Stimulated activated CD4-positive, alpha-beta T cell treated with anti-CD3 and anti-CD28 coated beads, TNF-alpha, amount 100 ng/mL, for 24 hours (primary cell): ENCODE results near the gene SMIM10L2A.
A peak's percentile ranks its signal among the peaks of the same experiment; 100 is the strongest.
"Not testable (repeated sequence)": the region's sequence is repeated elsewhere in the genome, so short reads cannot be mapped to it uniquely, and the experiment has no call there.

Source experiments
- DNase-seq, 3 experiments: peaks; one replicate each; pipeline ENCODE4 v3.0.0-alpha.2; 2020; ENCODE audit warnings: low read depth in 3 of 3

SMIM10L2A gene

DNA sequence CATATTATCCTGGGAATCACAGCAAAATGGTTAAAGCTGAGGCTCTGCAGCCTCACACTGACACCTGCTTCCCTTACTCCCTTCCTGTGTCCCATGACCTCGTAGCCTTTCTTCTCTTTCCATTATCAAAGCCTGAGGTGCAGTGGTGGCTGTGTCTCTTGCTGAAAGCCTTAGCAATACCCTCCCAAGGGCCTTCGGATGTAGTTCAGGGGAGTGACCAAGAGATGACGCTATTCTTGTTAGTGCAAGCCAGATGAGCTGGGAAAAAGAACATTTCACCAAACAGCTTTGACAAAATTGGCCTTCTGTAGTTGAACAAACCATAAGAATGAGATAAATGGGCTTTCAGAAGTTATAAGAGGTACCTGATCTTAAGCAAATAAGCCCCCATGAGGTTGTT lies 31.6 kb downstream of the SMIM10L2A start:
- no peak for DNase-seq

DNA sequence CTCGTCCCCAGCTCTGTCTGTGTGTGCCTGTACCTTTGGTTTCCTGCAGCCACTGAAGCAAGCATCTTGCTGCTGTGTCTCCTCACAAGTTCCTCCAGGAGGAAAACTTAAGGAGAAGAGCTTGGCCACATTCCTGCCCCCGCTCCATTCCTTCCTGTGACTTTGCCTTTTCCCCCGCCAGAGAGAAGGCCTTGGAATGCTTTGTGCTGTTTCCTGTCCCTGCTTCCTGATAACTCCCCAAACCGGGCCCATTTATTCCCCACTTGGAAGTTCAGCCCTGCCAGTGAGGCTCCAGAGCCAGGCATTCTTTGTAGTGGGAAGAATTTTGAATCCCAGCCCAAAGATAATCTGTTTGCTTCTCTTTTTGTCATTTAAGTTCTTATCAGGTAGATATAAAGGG lies 33.1 kb downstream of the SMIM10L2A start:
- no peak for DNase-seq

DNA sequence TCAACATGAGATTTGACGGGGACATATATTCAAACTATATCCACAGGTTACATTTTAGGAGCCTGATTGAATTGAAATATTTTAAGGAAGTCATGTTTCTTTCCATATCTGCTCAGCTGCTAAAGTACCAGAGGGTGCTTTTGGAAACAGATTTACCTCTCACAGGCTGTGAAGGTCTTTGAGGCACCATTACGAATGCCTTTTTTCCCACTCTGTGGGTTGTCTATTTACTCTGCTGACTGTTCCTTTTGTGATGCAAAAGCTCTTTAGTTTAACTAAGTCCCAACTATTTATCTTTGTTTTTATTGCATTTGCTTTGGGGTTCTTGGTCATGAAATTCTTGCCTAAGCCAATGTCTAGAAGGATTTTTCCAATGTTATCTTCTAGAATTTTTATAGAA lies 40.0 kb downstream of the SMIM10L2A start:
- not testable (repeated sequence) for DNase-seq

DNA sequence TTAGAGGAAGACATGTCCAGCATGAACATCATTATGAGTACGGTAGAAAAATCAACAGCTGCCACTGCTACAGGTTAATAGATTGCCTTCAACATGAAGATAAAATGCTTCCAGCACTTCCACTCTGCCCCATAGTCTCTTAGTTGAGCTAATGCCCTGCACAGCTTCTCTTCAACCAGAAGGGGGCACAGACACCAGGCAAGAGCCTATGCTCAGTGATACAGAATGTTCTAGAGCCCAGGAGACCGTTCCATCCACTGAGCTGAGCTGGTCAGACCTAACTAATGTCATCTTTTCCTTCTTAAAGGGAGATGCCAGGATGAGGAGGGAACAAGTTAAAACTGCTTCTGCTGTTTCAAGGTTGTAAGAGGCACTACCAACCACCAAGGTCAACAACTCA lies 42.2 kb downstream of the SMIM10L2A start:
- no peak for DNase-seq

DNA sequence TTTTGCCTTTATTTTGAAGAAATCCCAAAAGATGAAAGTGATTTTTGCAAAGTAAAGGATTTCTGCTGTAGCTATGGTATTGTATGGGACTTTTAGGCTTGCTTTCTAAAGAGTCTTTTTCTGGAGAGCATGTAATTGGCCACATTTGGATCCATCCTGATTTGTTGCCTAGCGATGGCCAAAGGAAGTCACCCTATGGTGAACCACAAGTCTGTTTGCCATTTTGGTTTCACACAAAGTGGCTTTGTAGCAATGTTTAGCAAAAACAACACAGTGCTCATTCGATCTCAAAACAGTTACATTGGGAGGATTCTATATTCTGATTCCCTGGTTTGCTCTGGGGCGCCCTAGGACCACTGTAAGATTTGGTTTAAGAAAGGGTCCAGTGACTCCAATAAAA lies 54.6 kb downstream of the SMIM10L2A start:
- DNase-seq: no peak

DNA sequence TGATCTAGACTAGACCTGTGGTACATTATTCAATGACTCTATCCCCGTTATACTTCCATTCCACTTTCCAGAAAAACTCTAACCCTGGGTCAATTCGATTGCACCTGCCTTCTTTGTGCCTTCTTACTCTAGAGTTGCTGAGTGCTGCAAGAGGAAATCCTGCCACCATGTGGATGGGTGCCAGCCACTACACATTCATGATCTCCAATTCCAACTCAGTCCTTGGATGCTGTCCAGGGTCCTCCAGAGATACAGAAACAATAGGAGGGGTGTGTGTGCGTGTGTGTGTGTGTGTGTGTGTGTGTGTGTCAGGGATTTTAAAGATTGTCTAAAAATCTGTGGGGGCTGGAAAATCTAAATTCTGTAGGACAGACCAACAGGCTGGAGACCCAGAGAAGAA lies 55.8 kb downstream of the SMIM10L2A start:
- DNase-seq: peak in 1 of 3 experiments; percentile 21
